ENCODE results near the gene HNMT.
A peak's percentile ranks its signal among the peaks of the same experiment; 100 is the strongest.
"Not testable (repeated sequence)": the region's sequence is repeated elsewhere in the genome, so short reads cannot be mapped to it uniquely, and the experiment has no call there.

The HNMT gene

DNA sequence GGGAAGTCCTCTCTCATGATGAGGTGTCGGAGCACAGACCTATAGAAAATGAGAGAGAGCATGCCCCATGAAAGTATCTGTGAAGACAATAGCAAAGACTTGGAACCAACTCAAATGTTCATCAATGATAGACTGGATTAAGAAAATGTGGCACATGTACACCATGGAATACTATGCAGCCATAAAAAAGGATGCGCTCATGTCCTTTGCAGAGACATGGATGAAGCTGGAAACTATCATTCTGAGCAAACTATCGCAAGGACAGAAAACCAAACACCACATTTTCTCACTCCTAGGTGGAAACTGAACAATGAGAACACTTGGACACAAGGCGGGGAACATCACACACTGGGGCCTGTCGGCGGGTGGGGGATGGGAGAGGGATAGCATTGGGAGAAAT is 79.3 kb downstream of the HNMT start:
- not testable (repeated sequence) for DNase-seq (ENCODE audit: low spot score)

DNA sequence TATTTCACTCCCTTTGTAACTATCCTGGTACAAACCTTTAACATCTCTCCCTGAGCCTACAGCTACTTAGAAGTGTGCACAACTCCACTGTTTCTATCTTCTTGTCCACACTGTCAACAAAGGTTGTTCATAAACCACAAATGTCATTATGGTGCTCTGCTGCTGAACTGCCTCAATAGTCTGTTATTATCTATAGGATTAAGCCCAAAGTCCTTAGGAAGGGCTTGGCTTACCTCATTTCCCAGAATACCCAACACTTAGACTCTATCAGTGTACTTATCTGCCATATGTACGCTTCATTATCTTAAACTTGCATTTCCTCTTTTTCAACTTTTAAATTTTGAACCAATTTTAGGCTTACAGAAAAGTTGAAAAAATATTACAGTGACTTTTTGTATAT is 94.2 kb downstream of the HNMT start:
- no peak for DNase-seq (ENCODE audit: low spot score)

DNA sequence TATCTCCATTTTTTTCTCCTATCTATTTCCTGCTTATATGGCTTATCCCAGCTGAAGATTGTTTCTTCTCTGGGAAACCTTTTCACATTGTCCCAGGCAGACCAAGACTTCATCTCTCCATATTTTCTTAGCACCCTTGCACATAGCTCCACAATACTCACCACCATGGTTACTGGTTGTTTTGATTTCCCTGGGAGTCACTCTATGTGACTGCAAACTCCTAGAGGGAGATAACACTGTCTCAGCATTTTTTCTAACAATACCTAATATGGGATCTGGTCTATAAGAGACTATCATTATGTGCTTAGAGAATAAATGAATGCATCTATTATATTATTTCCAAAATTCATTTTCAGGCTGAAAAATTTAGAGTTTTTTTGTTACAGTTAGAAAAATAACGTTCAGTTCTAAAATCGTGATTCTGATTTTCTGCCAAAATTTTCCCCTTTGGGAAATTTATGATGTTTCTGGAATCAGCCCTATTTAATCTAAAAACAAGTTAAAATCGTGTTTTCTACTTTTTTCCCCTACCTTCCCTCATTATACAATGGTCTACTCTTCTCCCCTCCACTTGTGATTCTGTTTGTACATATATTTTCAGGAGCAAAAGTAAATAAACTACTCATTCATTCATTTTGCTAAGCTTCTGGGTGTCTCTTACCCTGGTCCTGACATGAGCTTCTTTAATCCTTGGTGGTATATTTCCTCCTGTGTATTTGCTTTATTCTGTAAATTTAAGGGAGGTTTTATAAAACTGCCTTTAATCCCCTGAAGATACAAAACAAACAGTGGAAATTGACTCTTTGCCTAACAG is 95.4 kb downstream of the HNMT start:
- no peak for DNase-seq (ENCODE audit: low spot score)

DNA sequence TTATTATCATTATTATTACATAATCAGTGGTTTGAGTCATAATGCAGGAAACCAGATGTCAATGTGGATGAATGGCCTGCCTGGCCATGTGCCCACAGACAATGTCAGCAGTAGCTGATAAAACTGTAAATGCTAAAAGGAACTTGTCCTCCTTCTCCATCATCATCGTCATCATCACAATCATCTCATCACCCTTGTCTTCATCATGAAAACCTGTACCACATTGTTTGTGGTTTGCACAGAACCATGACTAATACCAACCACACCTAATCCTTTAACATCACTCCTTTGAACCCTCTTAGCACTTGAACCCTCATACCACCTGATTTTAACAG is 96.0 kb downstream of the HNMT start:
- peak; percentile 39 for DNase-seq (ENCODE audit: low spot score)

GRCh38 chr2:138061961-138062360 is 97.7 kb downstream of the HNMT start:
- no peak for DNase-seq (ENCODE audit: low spot score)

- DNase-seq (ENCODE audit: low spot score): no peak
These were observed 98.9 kb downstream of the HNMT start for GRCh38 chr2:138063181-138063580.
